ENCODE measurements around the gene MBLAC1.

- TF ChIP-seq CTCF (IDR thresholded peaks at IDR 0.05): no peak
- no peak for TF ChIP-seq EP300 (IDR thresholded peaks at IDR 0.05)
Measured at GRCh38 chr7:100085515-100085914, 41.3 kb upstream of the MBLAC1 start.
